HEK293 (cell line): ENCODE results near the gene SGMS1.

Experiments used
- CTCF ChIA-PET: fragments of 350-600 bp; formaldehyde crosslinking; extraction: SDS; loops from one replicate; lab custom pipeline; 2021; ENCODE audit warnings: antibody characterized with exemption; lab: Yijun Ruan, JAX
- POLR2A ChIA-PET: fragments of 300-600 bp; formaldehyde crosslinking; extraction: SDS; loops from one replicate; lab custom pipeline; 2020; ENCODE audit warnings: antibody characterized with exemption, inconsistent platforms; lab: Yijun Ruan, JAX
- H3K27ac ChIP-seq: fragments of 200-500 bp; sonication (Bioruptor generic); 2 replicates; pipeline ENCODE4 v1.5.1; 2014; ENCODE audit warnings: low read depth, low read length, control low read depth, inconsistent platforms; ENCODE audit errors: extremely low read depth
- H3K36me3 ChIP-seq, 2 experiments: fragments of 200-500 bp in 1 of 2; sonication (Bioruptor generic) in 1 of 2; 1 replicate in 1 of 2; 2 replicates in 1 of 2; pipeline ENCODE4 v1.5.1; 2014 to 2017; ENCODE audit warnings: inconsistent platforms in 2 of 2, low read length in 2 of 2; ENCODE audit not compliant: control insufficient read depth in 2 of 2, insufficient read depth in 1 of 2
- H3K4me1 ChIP-seq: fragments of 200-500 bp; sonication (Bioruptor generic); 2 replicates; pipeline ENCODE4 v1.5.1; 2014; ENCODE audit warnings: mild to moderate bottlenecking, low read length, inconsistent platforms; ENCODE audit not compliant: control insufficient read depth, insufficient read depth
- H3K4me3 ChIP-seq: 2 replicates; pipeline ENCODE4 v1.5.1; 2011; ENCODE audit warnings: low read depth, mild to moderate bottlenecking, control low read depth, low read length, moderate library complexity
- H3K9me3 ChIP-seq: fragments of 200-500 bp; sonication (Bioruptor generic); 2 replicates; pipeline ENCODE4 v1.5.1; 2014; ENCODE audit warnings: low read depth, low read length, inconsistent platforms; ENCODE audit not compliant: control insufficient read depth, insufficient read depth
- GLIS2 ChIP-seq: fragments of 450-650 bp; formaldehyde crosslinking; IDR thresholded peaks from 2 replicates; pipeline ENCODE4 v1.5.1; 2016; ENCODE audit warnings: missing biosample characterization, missing genetic modification characterization
- KLF7 ChIP-seq: fragments of 450-650 bp; formaldehyde crosslinking; IDR thresholded peaks from 2 replicates; pipeline ENCODE4 v1.5.1; 2016; ENCODE audit warnings: missing biosample characterization, missing genetic modification characterization, borderline replicate concordance
- MEIS1 ChIP-seq: sonication (generic); formaldehyde crosslinking; IDR thresholded peaks from 2 replicates; pipeline ENCODE4 v1.8.1; 2022; ENCODE audit warnings: missing genetic modification reagents, mild to moderate bottlenecking, borderline replicate concordance
- PRDM1 ChIP-seq: fragments of 450-650 bp; formaldehyde crosslinking; IDR thresholded peaks from 2 replicates; pipeline ENCODE4; 2016; ENCODE audit warnings: missing biosample characterization, missing genetic modification characterization
- ZBTB20 ChIP-seq: fragments of 450-650 bp; formaldehyde crosslinking; IDR thresholded peaks from 2 replicates; pipeline ENCODE4 v1.5.1; 2016; ENCODE audit warnings: missing biosample characterization, missing genetic modification characterization
- ZNF274 ChIP-seq, 2 experiments: fragments of 200-500 bp in 1 of 2; fragments of 450-650 bp in 1 of 2; sonication (Bioruptor generic) in 1 of 2; formaldehyde crosslinking in 1 of 2; IDR thresholded peaks; 2 replicates each; pipeline versions ENCODE4 v1.5.1 to v1.6.1; 2014 to 2016; ENCODE audit warnings: borderline replicate concordance in 1 of 2, inconsistent platforms in 1 of 2, low read length in 1 of 2, missing biosample characterization in 1 of 2, missing genetic modification characterization in 1 of 2
- ZNF354C ChIP-seq: fragments of 450-650 bp; formaldehyde crosslinking; IDR thresholded peaks from 2 replicates; pipeline ENCODE4 v1.5.1; 2016; ENCODE audit warnings: missing biosample characterization, missing genetic modification characterization, low read depth, borderline replicate concordance
- ZNF624 ChIP-seq: fragments of 450-650 bp; formaldehyde crosslinking; IDR thresholded peaks from 2 replicates; pipeline ENCODE4 v1.5.1; 2017; ENCODE audit warnings: missing biosample characterization, missing genetic modification characterization
- ZNF768 ChIP-seq: fragments of 450-650 bp; formaldehyde crosslinking; IDR thresholded peaks from 2 replicates; pipeline ENCODE4 v1.5.1; 2018; ENCODE audit warnings: missing biosample characterization, mild to moderate bottlenecking, missing genetic modification characterization
- ZSCAN23 ChIP-seq: fragments of 450-650 bp; formaldehyde crosslinking; IDR thresholded peaks from 2 replicates; pipeline ENCODE4 v1.5.1; 2016; ENCODE audit warnings: missing biosample characterization, missing genetic modification characterization
- TF ChIP-seq, protein P1 (sequence below): fragments of 450-650 bp; formaldehyde crosslinking; IDR thresholded peaks from 2 replicates; pipeline ENCODE4 v1.5.1; 2016; ENCODE audit warnings: missing biosample characterization, missing genetic modification characterization
- TF ChIP-seq, protein P2 (sequence below): fragments of 450-650 bp; formaldehyde crosslinking; IDR thresholded peaks from 2 replicates; pipeline ENCODE4 v1.5.1; 2016; ENCODE audit warnings: missing biosample characterization, missing genetic modification characterization
- TF ChIP-seq, protein P3 (sequence below): fragments of 450-650 bp; formaldehyde crosslinking; IDR thresholded peaks from 2 replicates; pipeline ENCODE4 v1.5.1; 2016; ENCODE audit warnings: missing biosample characterization, missing genetic modification characterization
- TF ChIP-seq, protein P4 (sequence below): fragments of 450-650 bp; formaldehyde crosslinking; IDR thresholded peaks from 2 replicates; pipeline ENCODE4 v1.5.1; 2017; ENCODE audit warnings: missing biosample characterization, missing genetic modification characterization
- TF ChIP-seq, protein P5 (sequence below): fragments of 450-650 bp; IDR thresholded peaks from 2 replicates; pipeline ENCODE4 v1.5.1; 2018; ENCODE audit warnings: missing biosample characterization, mild to moderate bottlenecking, missing genetic modification characterization
- TF ChIP-seq, protein P6 (sequence below): fragments of 450-650 bp; formaldehyde crosslinking; IDR thresholded peaks from 2 replicates; pipeline ENCODE4 v1.5.1; 2016; ENCODE audit warnings: missing biosample characterization, missing genetic modification characterization, borderline replicate concordance

The SGMS1 gene

DNA sequence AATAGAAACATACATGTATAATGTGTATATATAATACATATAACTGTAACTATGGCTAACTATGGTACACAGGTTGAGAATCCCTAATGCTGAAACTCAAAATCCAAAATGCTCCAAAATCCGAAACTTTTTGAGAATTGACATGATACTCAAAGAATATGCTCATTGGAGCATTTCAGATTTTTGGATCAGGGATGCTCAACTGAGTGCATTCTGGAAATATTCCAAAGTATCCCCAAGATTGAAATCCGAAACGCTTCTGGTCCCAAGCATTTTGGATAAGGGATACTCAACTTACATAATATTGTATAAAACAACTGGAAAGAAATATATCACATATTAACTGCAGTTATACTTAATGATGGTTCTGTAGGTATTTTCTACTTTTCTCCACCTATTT lies 278.2 kb downstream of the SGMS1 start (continued):
- TF ChIP-seq, protein P1, sequence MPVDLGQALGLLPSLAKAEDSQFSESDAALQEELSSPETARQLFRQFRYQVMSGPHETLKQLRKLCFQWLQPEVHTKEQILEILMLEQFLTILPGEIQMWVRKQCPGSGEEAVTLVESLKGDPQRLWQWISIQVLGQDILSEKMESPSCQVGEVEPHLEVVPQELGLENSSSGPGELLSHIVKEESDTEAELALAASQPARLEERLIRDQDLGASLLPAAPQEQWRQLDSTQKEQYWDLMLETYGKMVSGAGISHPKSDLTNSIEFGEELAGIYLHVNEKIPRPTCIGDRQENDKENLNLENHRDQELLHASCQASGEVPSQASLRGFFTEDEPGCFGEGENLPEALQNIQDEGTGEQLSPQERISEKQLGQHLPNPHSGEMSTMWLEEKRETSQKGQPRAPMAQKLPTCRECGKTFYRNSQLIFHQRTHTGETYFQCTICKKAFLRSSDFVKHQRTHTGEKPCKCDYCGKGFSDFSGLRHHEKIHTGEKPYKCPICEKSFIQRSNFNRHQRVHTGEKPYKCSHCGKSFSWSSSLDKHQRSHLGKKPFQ = no peak
- TF ChIP-seq, protein P2, sequence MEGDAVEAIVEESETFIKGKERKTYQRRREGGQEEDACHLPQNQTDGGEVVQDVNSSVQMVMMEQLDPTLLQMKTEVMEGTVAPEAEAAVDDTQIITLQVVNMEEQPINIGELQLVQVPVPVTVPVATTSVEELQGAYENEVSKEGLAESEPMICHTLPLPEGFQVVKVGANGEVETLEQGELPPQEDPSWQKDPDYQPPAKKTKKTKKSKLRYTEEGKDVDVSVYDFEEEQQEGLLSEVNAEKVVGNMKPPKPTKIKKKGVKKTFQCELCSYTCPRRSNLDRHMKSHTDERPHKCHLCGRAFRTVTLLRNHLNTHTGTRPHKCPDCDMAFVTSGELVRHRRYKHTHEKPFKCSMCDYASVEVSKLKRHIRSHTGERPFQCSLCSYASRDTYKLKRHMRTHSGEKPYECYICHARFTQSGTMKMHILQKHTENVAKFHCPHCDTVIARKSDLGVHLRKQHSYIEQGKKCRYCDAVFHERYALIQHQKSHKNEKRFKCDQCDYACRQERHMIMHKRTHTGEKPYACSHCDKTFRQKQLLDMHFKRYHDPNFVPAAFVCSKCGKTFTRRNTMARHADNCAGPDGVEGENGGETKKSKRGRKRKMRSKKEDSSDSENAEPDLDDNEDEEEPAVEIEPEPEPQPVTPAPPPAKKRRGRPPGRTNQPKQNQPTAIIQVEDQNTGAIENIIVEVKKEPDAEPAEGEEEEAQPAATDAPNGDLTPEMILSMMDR = no peak
- TF ChIP-seq ZNF274 (IDR thresholded peaks at IDR 0.05; ENCODE audit: low read length) (no peak), ZNF274 (tag by site-specific recombination; IDR thresholded peaks at IDR 0.05; ENCODE audit: borderline replicate concordance) (no peak), GLIS2 (tag by site-specific recombination) (no peak), ZBTB20 (tag by site-specific recombination) (no peak)

DNA sequence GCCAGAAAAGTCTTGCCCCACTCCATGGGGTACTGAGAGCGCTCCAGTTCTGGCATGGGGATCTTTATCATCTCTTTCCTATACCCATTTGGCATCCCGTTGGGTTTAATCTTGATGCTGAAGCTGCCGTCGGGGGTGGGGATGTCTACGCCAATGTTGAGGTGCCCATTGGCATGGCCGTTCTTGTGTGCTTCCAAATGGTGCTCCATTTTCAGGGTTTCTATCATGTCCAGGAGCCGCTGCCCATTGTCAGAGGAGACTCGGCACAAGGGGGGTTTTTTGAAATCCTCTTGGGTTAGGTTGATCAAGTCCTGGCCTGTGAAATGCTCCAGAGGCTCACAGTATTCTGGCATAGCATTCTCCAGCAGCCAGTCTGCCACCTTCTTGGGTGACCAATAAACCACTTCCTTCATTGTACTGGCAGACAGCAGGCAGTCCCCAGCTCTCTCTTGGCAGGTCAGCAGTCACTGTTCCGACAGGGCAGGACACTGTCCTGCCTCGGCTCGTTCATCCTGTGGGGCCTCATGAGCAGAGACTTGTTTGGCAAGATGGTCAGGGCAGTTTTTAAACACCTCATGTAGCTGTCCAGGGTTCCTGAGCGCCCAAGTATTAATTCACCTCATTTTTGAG lies 279.9 kb downstream of the SGMS1 start:
- ChIA-PET POLR2A (no interaction called here), CTCF (no interaction called here)
- Histone ChIP-seq H3K4me1 (no peaks in the 10 kb centered on the region), H3K36me3 (peaks cover 0 to 7% of the 10 kb centered on the region in 2 experiments; a peak in 1 of 3 replicates), H3K9me3 (no peaks in the 10 kb centered on the region)
- TF ChIP-seq, protein P2 = no peak
- no peak for TF ChIP-seq ZNF624 (tag by site-specific recombination)
- TF ChIP-seq KLF7 (tag by site-specific recombination) = no peak
- TF ChIP-seq ZNF354C (tag by site-specific recombination) = no peak
- TF ChIP-seq PRDM1 = no peak
- TF ChIP-seq, protein P3, sequence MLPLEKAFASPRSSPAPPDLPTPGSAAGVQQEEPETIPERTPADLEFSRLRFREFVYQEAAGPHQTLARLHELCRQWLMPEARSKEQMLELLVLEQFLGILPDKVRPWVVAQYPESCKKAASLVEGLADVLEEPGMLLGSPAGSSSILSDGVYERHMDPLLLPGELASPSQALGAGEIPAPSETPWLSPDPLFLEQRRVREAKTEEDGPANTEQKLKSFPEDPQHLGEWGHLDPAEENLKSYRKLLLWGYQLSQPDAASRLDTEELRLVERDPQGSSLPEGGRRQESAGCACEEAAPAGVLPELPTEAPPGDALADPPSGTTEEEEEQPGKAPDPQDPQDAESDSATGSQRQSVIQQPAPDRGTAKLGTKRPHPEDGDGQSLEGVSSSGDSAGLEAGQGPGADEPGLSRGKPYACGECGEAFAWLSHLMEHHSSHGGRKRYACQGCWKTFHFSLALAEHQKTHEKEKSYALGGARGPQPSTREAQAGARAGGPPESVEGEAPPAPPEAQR (tag by site-specific recombination) = no peak
- TF ChIP-seq ZSCAN23 (tag by site-specific recombination) = no peak
- TF ChIP-seq MEIS1 (CRISPR knock-in tag) = no peak
- TF ChIP-seq, protein P4, sequence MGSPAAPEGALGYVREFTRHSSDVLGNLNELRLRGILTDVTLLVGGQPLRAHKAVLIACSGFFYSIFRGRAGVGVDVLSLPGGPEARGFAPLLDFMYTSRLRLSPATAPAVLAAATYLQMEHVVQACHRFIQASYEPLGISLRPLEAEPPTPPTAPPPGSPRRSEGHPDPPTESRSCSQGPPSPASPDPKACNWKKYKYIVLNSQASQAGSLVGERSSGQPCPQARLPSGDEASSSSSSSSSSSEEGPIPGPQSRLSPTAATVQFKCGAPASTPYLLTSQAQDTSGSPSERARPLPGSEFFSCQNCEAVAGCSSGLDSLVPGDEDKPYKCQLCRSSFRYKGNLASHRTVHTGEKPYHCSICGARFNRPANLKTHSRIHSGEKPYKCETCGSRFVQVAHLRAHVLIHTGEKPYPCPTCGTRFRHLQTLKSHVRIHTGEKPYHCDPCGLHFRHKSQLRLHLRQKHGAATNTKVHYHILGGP (tag by site-specific recombination) = no peak
- TF ChIP-seq, protein P5, sequence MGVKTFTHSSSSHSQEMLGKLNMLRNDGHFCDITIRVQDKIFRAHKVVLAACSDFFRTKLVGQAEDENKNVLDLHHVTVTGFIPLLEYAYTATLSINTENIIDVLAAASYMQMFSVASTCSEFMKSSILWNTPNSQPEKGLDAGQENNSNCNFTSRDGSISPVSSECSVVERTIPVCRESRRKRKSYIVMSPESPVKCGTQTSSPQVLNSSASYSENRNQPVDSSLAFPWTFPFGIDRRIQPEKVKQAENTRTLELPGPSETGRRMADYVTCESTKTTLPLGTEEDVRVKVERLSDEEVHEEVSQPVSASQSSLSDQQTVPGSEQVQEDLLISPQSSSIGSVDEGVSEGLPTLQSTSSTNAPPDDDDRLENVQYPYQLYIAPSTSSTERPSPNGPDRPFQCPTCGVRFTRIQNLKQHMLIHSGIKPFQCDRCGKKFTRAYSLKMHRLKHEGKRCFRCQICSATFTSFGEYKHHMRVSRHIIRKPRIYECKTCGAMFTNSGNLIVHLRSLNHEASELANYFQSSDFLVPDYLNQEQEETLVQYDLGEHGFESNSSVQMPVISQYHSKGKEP (tag by site-specific recombination) = no peak
- no peak for TF ChIP-seq ZNF768 (tag by site-specific recombination)
- TF ChIP-seq, protein P6, sequence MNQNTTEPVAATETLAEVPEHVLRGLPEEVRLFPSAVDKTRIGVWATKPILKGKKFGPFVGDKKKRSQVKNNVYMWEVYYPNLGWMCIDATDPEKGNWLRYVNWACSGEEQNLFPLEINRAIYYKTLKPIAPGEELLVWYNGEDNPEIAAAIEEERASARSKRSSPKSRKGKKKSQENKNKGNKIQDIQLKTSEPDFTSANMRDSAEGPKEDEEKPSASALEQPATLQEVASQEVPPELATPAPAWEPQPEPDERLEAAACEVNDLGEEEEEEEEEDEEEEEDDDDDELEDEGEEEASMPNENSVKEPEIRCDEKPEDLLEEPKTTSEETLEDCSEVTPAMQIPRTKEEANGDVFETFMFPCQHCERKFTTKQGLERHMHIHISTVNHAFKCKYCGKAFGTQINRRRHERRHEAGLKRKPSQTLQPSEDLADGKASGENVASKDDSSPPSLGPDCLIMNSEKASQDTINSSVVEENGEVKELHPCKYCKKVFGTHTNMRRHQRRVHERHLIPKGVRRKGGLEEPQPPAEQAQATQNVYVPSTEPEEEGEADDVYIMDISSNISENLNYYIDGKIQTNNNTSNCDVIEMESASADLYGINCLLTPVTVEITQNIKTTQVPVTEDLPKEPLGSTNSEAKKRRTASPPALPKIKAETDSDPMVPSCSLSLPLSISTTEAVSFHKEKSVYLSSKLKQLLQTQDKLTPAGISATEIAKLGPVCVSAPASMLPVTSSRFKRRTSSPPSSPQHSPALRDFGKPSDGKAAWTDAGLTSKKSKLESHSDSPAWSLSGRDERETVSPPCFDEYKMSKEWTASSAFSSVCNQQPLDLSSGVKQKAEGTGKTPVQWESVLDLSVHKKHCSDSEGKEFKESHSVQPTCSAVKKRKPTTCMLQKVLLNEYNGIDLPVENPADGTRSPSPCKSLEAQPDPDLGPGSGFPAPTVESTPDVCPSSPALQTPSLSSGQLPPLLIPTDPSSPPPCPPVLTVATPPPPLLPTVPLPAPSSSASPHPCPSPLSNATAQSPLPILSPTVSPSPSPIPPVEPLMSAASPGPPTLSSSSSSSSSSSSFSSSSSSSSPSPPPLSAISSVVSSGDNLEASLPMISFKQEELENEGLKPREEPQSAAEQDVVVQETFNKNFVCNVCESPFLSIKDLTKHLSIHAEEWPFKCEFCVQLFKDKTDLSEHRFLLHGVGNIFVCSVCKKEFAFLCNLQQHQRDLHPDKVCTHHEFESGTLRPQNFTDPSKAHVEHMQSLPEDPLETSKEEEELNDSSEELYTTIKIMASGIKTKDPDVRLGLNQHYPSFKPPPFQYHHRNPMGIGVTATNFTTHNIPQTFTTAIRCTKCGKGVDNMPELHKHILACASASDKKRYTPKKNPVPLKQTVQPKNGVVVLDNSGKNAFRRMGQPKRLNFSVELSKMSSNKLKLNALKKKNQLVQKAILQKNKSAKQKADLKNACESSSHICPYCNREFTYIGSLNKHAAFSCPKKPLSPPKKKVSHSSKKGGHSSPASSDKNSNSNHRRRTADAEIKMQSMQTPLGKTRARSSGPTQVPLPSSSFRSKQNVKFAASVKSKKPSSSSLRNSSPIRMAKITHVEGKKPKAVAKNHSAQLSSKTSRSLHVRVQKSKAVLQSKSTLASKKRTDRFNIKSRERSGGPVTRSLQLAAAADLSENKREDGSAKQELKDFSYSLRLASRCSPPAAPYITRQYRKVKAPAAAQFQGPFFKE (tag by site-specific recombination) = no peak
- TF ChIP-seq, all 188 proteins: peak for 0
- H3K27ac ChIP-seq = no peak overlapping the region
- H3K4me3 ChIP-seq = no peak overlapping the region
